CD14-positive monocyte (primary cell): ENCODE measurements around the gene TRIM25. TPM values are rescaled to one million over a fixed set of nuclear protein-coding genes. Genes with fewer than 3 reads are reported as not detected.

Experiments used
- DNase-seq, 3 donors: peaks; one replicate each; pipeline ENCODE4 v3.0.0-alpha.2; 2011 to 2022
- H2AFZ ChIP-seq: 2 replicates; pipeline ENCODE4 v1.6.0; 2012; ENCODE audit warnings: mild to moderate bottlenecking, low read depth, low read length, inconsistent platforms; ENCODE audit not compliant: insufficient read depth, poor library complexity, severe bottlenecking
- H3K27ac ChIP-seq, 2 donors: 1 replicate in 1 of 2; 2 replicates in 1 of 2; pipeline ENCODE4 v1.5.1; 2012 to 2013; ENCODE audit warnings: low read length in 2 of 2, control low read depth in 1 of 2, inconsistent platforms in 1 of 2, low read depth in 1 of 2, mild to moderate bottlenecking in 1 of 2
- H3K27me3 ChIP-seq, 2 donors: one replicate each; pipeline versions ENCODE4 v1.6.0 to v1.6.1; 2011 to 2013; ENCODE audit warnings: low read length in 2 of 2; ENCODE audit not compliant: control insufficient read depth in 2 of 2, insufficient read depth in 2 of 2
- H3K36me3 ChIP-seq, 2 donors: replicated peaks in 1 of 2; 1 replicate in 1 of 2; 2 replicates in 1 of 2; pipeline versions ENCODE4 v1.5.1 to v1.6.1; 2012 to 2013; ENCODE audit warnings: low read length in 2 of 2, control low read depth in 1 of 2, inconsistent platforms in 1 of 2, mild to moderate bottlenecking in 1 of 2; ENCODE audit not compliant: insufficient read depth in 2 of 2, control insufficient read depth in 1 of 2
- H3K4me1 ChIP-seq, 2 donors: 1 replicate in 1 of 2; 2 replicates in 1 of 2; pipeline versions ENCODE4 v1.5.1 to v1.6.1; 2012 to 2013; ENCODE audit warnings: low read length in 2 of 2, control low read depth in 1 of 2, inconsistent platforms in 1 of 2, mild to moderate bottlenecking in 1 of 2, moderate library complexity in 1 of 2; ENCODE audit not compliant: insufficient read depth in 2 of 2, control insufficient read depth in 1 of 2
- H3K4me2 ChIP-seq: replicated peaks from 2 replicates; pipeline ENCODE3; 2012; ENCODE audit warnings: low read length, moderate library complexity, mild to moderate bottlenecking; ENCODE audit not compliant: poor library complexity, severe bottlenecking; ENCODE audit errors: extremely low read depth
- H3K4me3 ChIP-seq, 3 experiments: fragments of 200-600 bp in 1 of 3; sonication (generic) in 1 of 3; replicated peaks in 1 of 3; 1 replicate in 2 of 3; 2 replicates in 1 of 3; pipeline ENCODE4 v1.5.1; 2011 to 2013; ENCODE audit warnings: low read length in 3 of 3, mild to moderate bottlenecking in 3 of 3, control low read depth in 2 of 3, low read depth in 2 of 3, inconsistent platforms in 1 of 3, moderate library complexity in 1 of 3
- H3K79me2 ChIP-seq: 2 replicates; pipeline ENCODE4 v1.6.0; 2012; ENCODE audit warnings: mild to moderate bottlenecking, control low read depth, inconsistent platforms, low read length, moderate library complexity; ENCODE audit not compliant: insufficient read depth
- H3K9ac ChIP-seq: 2 replicates; pipeline ENCODE4 v1.6.0; 2017; ENCODE audit warnings: low read length, mild to moderate bottlenecking; ENCODE audit not compliant: insufficient read depth, poor library complexity, severe bottlenecking
- H3K9me3 ChIP-seq, 2 donors: replicated peaks in 1 of 2; 1 replicate in 1 of 2; 2 replicates in 1 of 2; pipeline versions ENCODE4 v1.5.1 to v1.6.1; 2012 to 2013; ENCODE audit warnings: low read length in 2 of 2, control low read depth in 1 of 2; ENCODE audit not compliant: control insufficient read depth in 1 of 2, insufficient read depth in 1 of 2
- H4K20me1 ChIP-seq: 2 replicates; pipeline ENCODE4 v1.6.0; 2012; ENCODE audit warnings: mild to moderate bottlenecking, low read length, control low read depth, moderate library complexity; ENCODE audit not compliant: insufficient read depth
- H3K27ac Mint-ChIP-seq, 7 donors: one replicate each; pipeline ENCODE4 v1.8.0; 2020; ENCODE audit warnings: mild to moderate bottlenecking in 7 of 7, mixed read lengths in 7 of 7, moderate library complexity in 6 of 7, inconsistent platforms in 2 of 7
- H3K27me3 Mint-ChIP-seq, 3 donors: one replicate each; pipeline ENCODE4 v1.8.0; 2021 to 2022; ENCODE audit warnings: low read depth in 3 of 3, mild to moderate bottlenecking in 3 of 3, mixed read lengths in 3 of 3, moderate library complexity in 3 of 3, inconsistent platforms in 1 of 3
- H3K36me3 Mint-ChIP-seq, 2 donors: one replicate each; pipeline ENCODE4 v1.8.0; 2020; ENCODE audit warnings: mixed read lengths in 2 of 2, inconsistent platforms in 1 of 2, mild to moderate bottlenecking in 1 of 2
- H3K4me1 Mint-ChIP-seq: one replicate; pipeline ENCODE4 v1.8.0; 2020; ENCODE audit warnings: mild to moderate bottlenecking, mixed read lengths
- H3K4me3 Mint-ChIP-seq, 2 donors: one replicate each; pipeline ENCODE4 v1.8.0; 2020; ENCODE audit warnings: mild to moderate bottlenecking in 2 of 2, mixed read lengths in 2 of 2, moderate library complexity in 1 of 2
- H3K9me3 Mint-ChIP-seq, 7 donors: one replicate each; pipeline ENCODE4 v1.8.0; 2020 to 2022; ENCODE audit warnings: mixed read lengths in 7 of 7, mild to moderate bottlenecking in 6 of 7, moderate library complexity in 6 of 7, inconsistent platforms in 2 of 7
- whole genome bisulfite sequencing: methylation state at CpG from one replicate; pipeline ENCODE4 v1.1.5; 2013; ENCODE audit warnings: missing lambda C conversion rate; ENCODE audit not compliant: insufficient coverage; 5-methylcytosine and 5-hydroxymethylcytosine counted together
- intact Hi-C, 2 donors: fragments of 100-400 bp; cut with micrococcal nuclease; formaldehyde crosslinking; loops; one replicate each; pipeline versions ENCODE4 v1.15.0 to v1.15.1; 2023
- polyA plus RNA-seq, 3 donors: library from polyadenylated mRNA; depleted of rRNA in 1 of 3; unstranded in 2 of 3; stranded (reverse) in 1 of 3; fragments of 300-500 nt in 2 of 3; fragments of >200 nt in 1 of 3; fragmentation: Illumina TruSeq in 2 of 3; gene quantifications; 1 replicate in 2 of 3; 2 replicates in 1 of 3; pipeline ENCODE4 v1.2.3, GENCODE V29; 2012 to 2021
- TF ChIP-seq, protein P1 (sequence below): fragments of 200-600 bp; IDR thresholded peaks from one replicate; pipeline ENCODE4 v1.8.0; 2022; ENCODE audit warnings: antibody characterized with exemption, mild to moderate bottlenecking

The TRIM25 gene
- polyA plus RNA-seq, 3 donors: 5.4 to 98.3 (median 11.2) TPM

DNA sequence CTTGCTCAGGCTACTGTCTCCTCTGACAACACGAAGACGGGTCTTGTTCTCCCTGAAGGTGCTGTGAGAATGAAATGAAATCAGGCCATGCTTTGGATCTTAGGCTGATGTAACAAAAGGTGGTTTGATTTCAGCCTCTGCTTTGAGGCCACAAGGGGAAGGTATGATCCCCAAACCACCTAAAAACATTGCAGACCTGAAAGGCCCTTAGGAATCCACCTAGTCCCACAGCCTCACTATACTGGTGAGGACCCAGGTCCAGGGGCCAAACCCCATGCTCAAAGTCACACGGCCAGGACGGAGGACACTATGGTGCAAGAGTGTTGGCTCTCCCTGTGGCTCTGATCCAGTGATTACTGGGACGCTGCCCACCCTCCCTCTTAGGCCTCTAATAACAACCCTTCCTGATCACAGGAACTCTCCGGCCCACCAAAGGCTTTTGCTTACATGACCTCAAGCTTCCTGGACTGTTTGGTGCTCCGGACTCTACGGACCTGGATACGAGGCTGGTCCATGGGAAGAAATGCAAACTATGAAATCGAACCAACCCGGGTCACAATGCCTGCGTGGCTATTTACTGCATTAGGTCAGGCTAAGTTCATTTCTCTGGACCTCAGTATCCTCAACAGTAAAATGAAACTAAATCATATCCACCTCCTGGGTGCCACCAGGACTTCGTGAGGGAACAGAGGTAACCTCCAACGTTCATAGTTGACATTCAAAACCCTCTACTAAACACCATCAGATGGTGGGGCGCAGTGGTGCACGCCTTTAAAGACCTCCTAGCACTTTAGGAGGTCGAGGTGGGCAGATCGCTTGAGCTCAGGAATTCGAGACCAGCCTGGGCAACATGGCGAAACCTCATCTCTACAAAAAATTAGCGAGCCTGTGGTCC, 1.5 kb downstream of the TRIM25 start:
- Histone ChIP-seq H3K79me2 (peaks cover 73% of the 10 kb centered on the region), H4K20me1 (peaks cover 58% of the 10 kb centered on the region), H2AFZ (no peak overlapping the region), H3K9me3 (no peaks in the 10 kb centered on the region), H3K27ac (peak overlapping the region; percentile 98 to 99), H3K4me3 (peak overlapping the region; percentile 64 to 98 (median 87)), H3K4me2 (peak overlapping the region; percentile 93), H3K36me3 (peaks cover 3 to 11% of the 10 kb centered on the region in 2 donors), H3K9ac (peak overlapping the region; percentile 95), H3K27me3 (no peaks in the 10 kb centered on the region), H3K4me1 (peaks cover 81 to 90% of the 10 kb centered on the region in 2 donors)
- peaks cover 0 to 2% (median 0%) of the 10 kb centered on the region in 3 donors for H3K27me3 Mint-ChIP-seq
- H3K27ac Mint-ChIP-seq: peak overlapping the region; percentile 95 to 98 (median 96)
- H3K36me3 Mint-ChIP-seq: peaks cover 29 to 37% of the 10 kb centered on the region in 2 donors
- H3K4me1 Mint-ChIP-seq: peaks cover 80% of the 10 kb centered on the region
- peak overlapping the region; percentile 95 to 98 for H3K4me3 Mint-ChIP-seq
- H3K9me3 Mint-ChIP-seq: peaks cover 0 to 2% (median 0%) of the 10 kb centered on the region in 7 donors
- WGBS: 52% methylated on average over 10 of the region's 21 CpGs
- TF ChIP-seq, protein P1, sequence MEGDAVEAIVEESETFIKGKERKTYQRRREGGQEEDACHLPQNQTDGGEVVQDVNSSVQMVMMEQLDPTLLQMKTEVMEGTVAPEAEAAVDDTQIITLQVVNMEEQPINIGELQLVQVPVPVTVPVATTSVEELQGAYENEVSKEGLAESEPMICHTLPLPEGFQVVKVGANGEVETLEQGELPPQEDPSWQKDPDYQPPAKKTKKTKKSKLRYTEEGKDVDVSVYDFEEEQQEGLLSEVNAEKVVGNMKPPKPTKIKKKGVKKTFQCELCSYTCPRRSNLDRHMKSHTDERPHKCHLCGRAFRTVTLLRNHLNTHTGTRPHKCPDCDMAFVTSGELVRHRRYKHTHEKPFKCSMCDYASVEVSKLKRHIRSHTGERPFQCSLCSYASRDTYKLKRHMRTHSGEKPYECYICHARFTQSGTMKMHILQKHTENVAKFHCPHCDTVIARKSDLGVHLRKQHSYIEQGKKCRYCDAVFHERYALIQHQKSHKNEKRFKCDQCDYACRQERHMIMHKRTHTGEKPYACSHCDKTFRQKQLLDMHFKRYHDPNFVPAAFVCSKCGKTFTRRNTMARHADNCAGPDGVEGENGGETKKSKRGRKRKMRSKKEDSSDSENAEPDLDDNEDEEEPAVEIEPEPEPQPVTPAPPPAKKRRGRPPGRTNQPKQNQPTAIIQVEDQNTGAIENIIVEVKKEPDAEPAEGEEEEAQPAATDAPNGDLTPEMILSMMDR: no peak
- DNase-seq: no peak
- intact Hi-C loops: loop anchor here in 1 of 2 donors (5.0 kb wide), 1 partner anchor 80 kb away; the partner anchor contains the start of genes C17orf67 and DGKE

DNA sequence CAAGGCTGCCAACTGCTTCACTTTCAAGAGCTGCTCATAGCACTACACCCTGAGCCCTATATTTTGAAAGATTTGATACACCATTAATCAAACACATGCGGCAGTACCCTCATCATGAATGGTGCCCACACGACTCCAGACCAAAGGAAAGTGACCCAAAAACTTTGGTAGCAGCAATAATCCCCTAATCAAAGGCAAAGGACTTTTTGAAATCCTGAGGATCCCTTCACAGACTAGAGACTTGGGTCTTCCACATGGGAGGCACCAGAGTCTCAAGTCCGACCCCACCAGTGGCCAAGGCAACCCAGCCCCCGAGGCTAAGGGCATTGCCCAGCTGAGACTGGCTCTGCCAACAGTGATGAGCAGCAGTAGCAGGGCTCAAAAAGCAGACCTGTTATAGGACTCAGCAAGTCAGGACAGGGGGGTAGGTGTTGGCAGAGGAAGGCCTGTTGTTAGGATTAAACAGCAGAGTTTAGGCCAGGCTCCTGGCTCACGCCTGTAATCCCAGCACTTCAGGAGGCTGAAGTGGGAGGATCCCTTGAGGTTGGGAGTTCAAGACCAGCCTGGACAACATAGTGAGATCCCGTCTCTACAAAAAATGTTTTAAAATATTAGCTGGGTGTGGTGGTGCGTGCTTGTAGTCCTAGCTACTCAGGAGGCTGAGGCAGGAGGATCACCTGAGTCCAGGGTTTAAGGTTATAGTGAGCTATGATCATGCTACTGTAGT, 3.2 kb downstream of the TRIM25 start:
- 73% methylated on average over 6 of the region's 7 CpGs for WGBS
- H3K9me3 Mint-ChIP-seq: peaks cover 0 to 2% (median 0%) of the 10 kb centered on the region in 7 donors
- H3K79me2 ChIP-seq: peaks cover 90% of the 10 kb centered on the region
- TF ChIP-seq, protein P1: no peak
- no peaks in the 10 kb centered on the region for H3K27me3 ChIP-seq
- H3K36me3 ChIP-seq: peaks cover 19 to 28% of the 10 kb centered on the region in 2 donors
- intact Hi-C loops: loop anchor here in 1 of 2 donors (5.0 kb wide), 1 partner anchor 78 kb away; the partner anchor contains the start of genes C17orf67 and DGKE
- no peak for DNase-seq
- H3K4me2 ChIP-seq: peak overlapping the region; percentile 93
- H3K27me3 Mint-ChIP-seq: peaks cover 0 to 2% (median 0%) of the 10 kb centered on the region in 3 donors
- H3K27ac ChIP-seq: peak overlapping the region; percentile 75 to 89
- H3K9me3 ChIP-seq: no peaks in the 10 kb centered on the region
- H3K4me1 ChIP-seq: peaks cover 74 to 83% of the 10 kb centered on the region in 2 donors
- H3K9ac ChIP-seq: peak overlapping the region; percentile 41
- H3K4me3 ChIP-seq: peak overlapping the region; percentile 11 to 98 (median 16)
- H3K36me3 Mint-ChIP-seq: peaks cover 43 to 53% of the 10 kb centered on the region in 2 donors
- peaks cover 78% of the 10 kb centered on the region for H3K4me1 Mint-ChIP-seq
- H3K4me3 Mint-ChIP-seq: peak overlapping the region; percentile 95 to 98
- peak overlapping the region; percentile 73 to 97 (median 91) for H3K27ac Mint-ChIP-seq
- H2AFZ ChIP-seq: no peak overlapping the region
- H4K20me1 ChIP-seq: peaks cover 75% of the 10 kb centered on the region
